Eye (tissue), 1 donor: ENCODE results near the gene TAF6.
A peak's percentile ranks its signal among the peaks of the same experiment; 100 is the strongest.

Experiments
- DNase-seq: peaks from one replicate; pipeline ENCODE4 v3.0.0-alpha.2; 2015

TAF6 gene

GRCh38 chr7:100091411-100092181 is 27.6 kb downstream of the TAF6 start:
- DNase-seq, result no peak

- no peak for DNase-seq
Measured at GRCh38 chr7:100090527-100091410, 28.4 kb downstream of the TAF6 start.

- DNase-seq, result no peak
Measured at GRCh38 chr7:100089458-100090196, 29.5 kb downstream of the TAF6 start.

GRCh38 chr7:100088621-100089457 is 30.3 kb downstream of the TAF6 start, which contains the start of gene COPS6:
Gene COPS6 (plus strand): TSS chr7:100088969. CDS start chr7:100088991, 22 bp downstream.
- DNase-seq, result peak; percentile 93

- DNase-seq, result no peak
Measured at GRCh38 chr7:100088095-100088620, 31.0 kb downstream of the TAF6 start.

- no peak for DNase-seq
Measured at GRCh38 chr7:100087055-100087750, 32.0 kb downstream of the TAF6 start.

- DNase-seq, result no peak
Measured at GRCh38 chr7:100085515-100085914, 33.6 kb downstream of the TAF6 start.

- DNase-seq, result no peak
Measured at GRCh38 chr7:100082978-100083377, 36.2 kb downstream of the TAF6 start.

GRCh38 chr7:100081535-100082102 is 37.5 kb downstream of the TAF6 start, which contains the start of gene ZNF3:
Gene ZNF3 (minus strand): TSS chr7:100081723. CDS start chr7:100077357, 4,366 bp downstream.
- DNase-seq, result peak; percentile 100

GRCh38 chr7:100080907-100081534 is 38.1 kb downstream of the TAF6 start:
- DNase-seq, result peak; percentile 69

GRCh38 chr7:100079024-100079560 is 40.1 kb downstream of the TAF6 start:
- DNase-seq, result no peak

GRCh38 chr7:100077205-100077604 is 42.0 kb downstream of the TAF6 start:
- DNase-seq, result no peak

GRCh38 chr7:100075418-100075817 is 43.7 kb downstream of the TAF6 start:
- DNase-seq, result no peak

- no peak for DNase-seq
Measured at GRCh38 chr7:100074841-100075240, 44.3 kb downstream of the TAF6 start.

GRCh38 chr7:100072462-100072861 is 46.7 kb downstream of the TAF6 start:
- no peak for DNase-seq

- DNase-seq, result no peak
Measured at GRCh38 chr7:100071018-100071723, 48.0 kb downstream of the TAF6 start.

- DNase-seq, result no peak
Measured at GRCh38 chr7:100069991-100070390, 49.2 kb downstream of the TAF6 start.

GRCh38 chr7:100066953-100067352 is 52.2 kb downstream of the TAF6 start:
- DNase-seq, result no peak
